GM12891 (cell line): ENCODE data around the gene RABEP1.

ENCODE experiments used
- POLR2A ChIP-seq: IDR thresholded peaks from 2 replicates; pipeline ENCODE4 v1.6.1; 2011; ENCODE audit warnings: low read depth, low read length, control low read depth
- POLR2AphosphoS5 ChIP-seq: IDR thresholded peaks from 2 replicates; pipeline ENCODE4 v1.6.1; 2011; ENCODE audit warnings: low read depth, low read length, control low read depth
- TAF1 ChIP-seq: IDR thresholded peaks from 2 replicates; pipeline ENCODE4 v1.6.1; 2011; ENCODE audit warnings: low read depth, low read length, control low read depth

GRCh38 chr17:5405400-5405799 lies 123.3 kb downstream of the RABEP1 start:
- TF ChIP-seq POLR2A = no peak
- no peak for TF ChIP-seq POLR2AphosphoS5
- TF ChIP-seq TAF1 = no peak
